GM19324 (cell line): ENCODE measurements around the gene MLF2.

ENCODE experiments used
- ATAC-seq: cut with Tn5 transposase; IDR thresholded peaks from one replicate; pipeline ENCODE4 v1.9.1; 2021; ENCODE audit warnings: mild to moderate bottlenecking, moderate library complexity; ENCODE audit not compliant: unreplicated experiment, low FRiP score

MLF2 gene

GRCh38 chr12:6778574-6779550 is 25.9 kb upstream of the MLF2 start:
- ATAC-seq, result peak; percentile 63

DNA sequence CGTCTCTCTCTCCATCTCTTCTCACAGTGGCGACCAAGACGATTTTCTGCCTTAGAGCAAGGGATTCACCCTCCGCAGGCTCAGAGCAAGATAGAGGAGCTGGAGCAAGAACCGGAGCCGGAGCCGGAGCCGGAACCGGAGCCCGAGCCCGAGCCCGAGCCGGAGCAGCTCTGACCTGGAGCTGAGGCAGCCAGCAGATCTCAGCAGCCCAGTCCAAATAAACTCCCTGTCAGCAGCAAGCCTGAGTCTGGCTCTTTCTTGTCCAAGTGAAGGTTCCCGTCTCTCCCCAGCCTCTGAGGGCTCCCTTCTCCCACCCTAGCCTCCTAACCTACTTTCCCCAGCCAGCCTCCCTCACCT is 25.3 kb upstream of the MLF2 start:
- ATAC-seq, result no peak

GRCh38 chr12:6777386-6777785 is 24.4 kb upstream of the MLF2 start:
- ATAC-seq, result no peak

GRCh38 chr12:6775185-6776174 is 22.5 kb upstream of the MLF2 start:
- no peak for ATAC-seq

GRCh38 chr12:6774499-6775062 is 21.6 kb upstream of the MLF2 start:
- ATAC-seq, result no peak

- ATAC-seq, result no peak
These were observed 20.8 kb upstream of the MLF2 start for GRCh38 chr12:6773590-6774351.

- no peak for ATAC-seq
These were observed 20.0 kb upstream of the MLF2 start for GRCh38 chr12:6772726-6773589.

DNA sequence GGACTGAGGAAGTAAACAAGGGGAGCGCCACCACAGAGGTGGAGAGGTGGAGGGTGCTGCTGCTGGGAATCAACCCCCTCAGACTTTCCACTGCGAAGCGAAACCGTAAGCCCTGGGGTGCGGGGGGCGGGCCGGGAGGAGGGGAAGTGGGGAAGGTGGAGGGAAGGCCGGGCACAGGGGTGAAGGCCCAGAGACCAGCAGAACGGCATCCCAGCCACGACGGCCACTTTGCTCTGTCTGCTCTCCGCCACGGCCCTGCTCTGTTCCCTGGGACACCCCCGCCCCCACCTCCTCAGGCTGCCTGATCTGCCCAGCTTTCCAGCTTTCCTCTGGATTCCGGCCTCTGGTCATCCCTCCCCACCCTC is 19.4 kb upstream of the MLF2 start, which contains the start of gene LAG3:
LAG3 (plus strand) TSS at position 190 of the 365 bp plus-strand sequence. CDS start 333 bp downstream, outside the sequence.
- ATAC-seq, result no peak

- ATAC-seq, result no peak
These were observed 18.8 kb upstream of the MLF2 start for GRCh38 chr12:6771509-6772330.

GRCh38 chr12:6771091-6771495 is 18.2 kb upstream of the MLF2 start:
- ATAC-seq, result no peak

DNA sequence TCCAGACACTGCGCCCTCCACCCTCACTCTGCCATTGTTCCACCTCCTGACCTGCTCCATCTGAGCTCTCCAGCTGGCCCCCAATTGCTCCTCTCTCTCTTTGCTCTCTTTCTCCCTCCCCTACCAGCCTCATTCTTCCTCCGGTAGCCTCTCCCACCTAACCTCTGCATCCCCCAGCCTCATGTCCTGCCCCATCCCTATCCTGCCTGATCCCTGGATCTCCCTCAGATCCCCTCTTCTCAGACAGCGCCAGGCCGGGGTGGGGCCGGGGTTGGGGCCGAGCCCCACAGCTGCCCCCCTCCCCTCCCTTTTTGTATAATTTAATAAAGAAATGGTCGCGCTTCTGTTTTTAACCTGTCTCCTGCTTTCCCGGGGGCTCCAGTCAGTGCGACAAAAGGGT is 17.7 kb upstream of the MLF2 start:
- ATAC-seq, result no peak

GRCh38 chr12:6770094-6770493 is 17.2 kb upstream of the MLF2 start:
- no peak for ATAC-seq

DNA sequence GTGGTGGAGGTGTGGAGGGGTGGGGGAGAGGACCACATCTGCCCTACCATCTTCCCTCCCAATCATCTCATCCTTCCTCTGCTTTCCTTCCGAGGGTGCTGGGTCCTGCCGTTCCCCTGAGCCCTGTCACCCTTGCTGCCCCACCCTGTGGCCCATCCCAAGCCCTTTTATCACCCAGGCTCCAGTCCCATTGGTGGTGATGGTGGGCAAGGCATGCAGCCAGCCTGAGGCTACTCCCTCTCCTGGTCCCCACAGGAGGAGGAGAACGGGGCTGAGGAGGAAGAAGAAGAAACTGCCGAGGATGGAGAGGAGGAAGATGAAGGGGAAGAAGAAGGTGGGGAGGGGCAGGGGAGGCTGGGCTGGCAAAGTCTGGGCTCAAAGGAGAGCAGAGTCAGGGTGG is 16.7 kb upstream of the MLF2 start:
- ATAC-seq, result no peak

GRCh38 chr12:6768990-6769389 is 16.0 kb upstream of the MLF2 start:
- no peak for ATAC-seq

- no peak for ATAC-seq
These were observed 15.5 kb upstream of the MLF2 start for GRCh38 chr12:6768437-6768914.

- no peak for ATAC-seq
These were observed 14.7 kb upstream of the MLF2 start for GRCh38 chr12:6767353-6768319.
